B cell (primary cell): ENCODE measurements around the gene WDR43. TPM values are rescaled to one million over a fixed set of nuclear protein-coding genes. Genes with fewer than 3 reads are reported as not detected.

Experiments used
- ATAC-seq: fragments of 200-7000 bp; cut with Tn5 transposase; one replicate; pipeline ENCODE4 v1.10.0; 2021; ENCODE audit warnings: low read depth, mild to moderate bottlenecking, moderate number of reproducible peaks, moderate library complexity
- CTCF ChIA-PET: fragments of 350-600 bp; sonication (Branson Sonifier 250); formaldehyde crosslinking; loops from one replicate; lab custom pipeline; 2021; ENCODE audit warnings: antibody characterized with exemption, inconsistent platforms; lab: Charles Lee
- POLR2A ChIA-PET: fragments of 350-600 bp; sonication (Branson Sonifier 250); formaldehyde crosslinking; loops from one replicate; lab custom pipeline; 2021; ENCODE audit warnings: antibody characterized with exemption; lab: Charles Lee
- DNase-seq: peaks from one replicate; pipeline ENCODE4 v3.0.0; 2013
- H2AFZ ChIP-seq: 2 replicates; pipeline ENCODE4 v1.6.1; 2012; ENCODE audit warnings: mild to moderate bottlenecking, low read depth, low read length; ENCODE audit not compliant: insufficient read depth, poor library complexity, severe bottlenecking
- H3K27ac ChIP-seq, 2 donors: 1 replicate in 1 of 2; 2 replicates in 1 of 2; pipeline ENCODE4 v1.5.1; 2012 to 2013; ENCODE audit warnings: low read length in 2 of 2, mild to moderate bottlenecking in 2 of 2, moderate library complexity in 1 of 2
- H3K27me3 ChIP-seq, 4 experiments: fragments of 200-600 bp in 1 of 4; sonication (generic) in 1 of 4; replicated peaks in 1 of 4; 1 replicate in 2 of 4; 2 replicates in 2 of 4; pipeline versions ENCODE4 v1.6.1 to v1.7.0; 2013 to 2016; ENCODE audit warnings: low read length in 3 of 4, mild to moderate bottlenecking in 2 of 4, mixed read lengths in 1 of 4, moderate library complexity in 1 of 4; ENCODE audit not compliant: insufficient read depth in 4 of 4, control insufficient read depth in 3 of 4; ENCODE audit errors: control extremely low read depth in 1 of 4
- H3K36me3 ChIP-seq, 2 experiments: replicated peaks in 1 of 2; 1 replicate in 1 of 2; 2 replicates in 1 of 2; pipeline versions ENCODE4 v1.6.1 to v1.7.1; 2013; ENCODE audit warnings: low read length in 1 of 2; ENCODE audit not compliant: insufficient read depth in 2 of 2, control insufficient read depth in 1 of 2; ENCODE audit errors: control extremely low read depth in 1 of 2, extremely low read depth in 1 of 2
- H3K4me1 ChIP-seq, 2 donors: fragments of 200-600 bp in 1 of 2; sonication (generic) in 1 of 2; 1 replicate in 1 of 2; 2 replicates in 1 of 2; pipeline versions ENCODE4 v1.5.1 to v1.6.1; 2013 to 2017; ENCODE audit warnings: low read length in 2 of 2; ENCODE audit not compliant: control insufficient read depth in 2 of 2, insufficient read depth in 2 of 2
- H3K4me2 ChIP-seq: replicated peaks from 2 replicates; pipeline ENCODE3; 2012; ENCODE audit warnings: mild to moderate bottlenecking, low read depth, low read length; ENCODE audit not compliant: poor library complexity, severe bottlenecking
- H3K4me3 ChIP-seq, 5 experiments: fragments of 200-600 bp in 1 of 5; sonication (generic) in 1 of 5; 1 replicate in 3 of 5; 2 replicates in 2 of 5; pipeline versions ENCODE4 v1.5.1 to v1.7.0; 2011 to 2016; ENCODE audit warnings: low read length in 4 of 5, mild to moderate bottlenecking in 4 of 5, low read depth in 2 of 5, control low read depth in 1 of 5, moderate library complexity in 1 of 5; ENCODE audit not compliant: insufficient read depth in 1 of 5; ENCODE audit errors: control extremely low read depth in 1 of 5, extremely low read depth in 1 of 5
- H3K79me2 ChIP-seq: fragments of 200-600 bp; sonication (generic); one replicate; pipeline ENCODE4 v1.6.0; 2016; ENCODE audit warnings: low read length; ENCODE audit not compliant: control insufficient read depth, insufficient read depth
- H3K9ac ChIP-seq: fragments of 200-600 bp; sonication (generic); 2 replicates; pipeline ENCODE4 v1.6.1; 2017; ENCODE audit warnings: mild to moderate bottlenecking, low read length, moderate library complexity
- H3K9me3 ChIP-seq, 3 donors: one replicate each; pipeline versions ENCODE4 v1.6.1 to v1.7.1; 2013; ENCODE audit warnings: low read length in 2 of 3; ENCODE audit not compliant: control insufficient read depth in 2 of 3, insufficient read depth in 1 of 3; ENCODE audit errors: control extremely low read depth in 1 of 3
- H4K20me1 ChIP-seq: 2 replicates; pipeline ENCODE4 v1.6.0; 2012; ENCODE audit warnings: mild to moderate bottlenecking, low read length; ENCODE audit not compliant: insufficient read depth, control insufficient read depth, poor library complexity, severe bottlenecking
- H3K27ac Mint-ChIP-seq: one replicate; pipeline ENCODE4 v1.8.0; 2021; ENCODE audit warnings: mixed read lengths
- H3K27me3 Mint-ChIP-seq: one replicate; pipeline ENCODE4 v1.8.0; 2021; ENCODE audit warnings: mixed read lengths
- H3K4me1 Mint-ChIP-seq: one replicate; pipeline ENCODE4 v1.8.0; 2021; ENCODE audit warnings: mixed read lengths
- H3K4me3 Mint-ChIP-seq: one replicate; pipeline ENCODE4 v1.8.0; 2021; ENCODE audit warnings: mixed read lengths
- H3K9me3 Mint-ChIP-seq: one replicate; pipeline ENCODE4 v1.8.0; 2022; ENCODE audit warnings: mixed read lengths; ENCODE audit not compliant: insufficient read depth
- EZH2 ChIP-seq: IDR thresholded peaks from 2 replicates; pipeline ENCODE4 v1.6.1; 2012; ENCODE audit warnings: borderline replicate concordance, low read depth, mild to moderate bottlenecking, moderate library complexity, low read length; ENCODE audit not compliant: insufficient read depth, poor library complexity, severe bottlenecking
- WGBS: methylation state at CpG from one replicate; pipeline ENCODE4 v1.1.5; 2013; ENCODE audit warnings: missing lambda C conversion rate; ENCODE audit not compliant: insufficient coverage; 5-methylcytosine and 5-hydroxymethylcytosine counted together
- intact Hi-C: fragments of 100-400 bp; cut with micrococcal nuclease; formaldehyde crosslinking; loops from one replicate; pipeline ENCODE4 v1.10.0; 2022
- polyA plus RNA-seq: library from polyadenylated mRNA; depleted of rRNA; stranded (reverse); fragments of >200 nt; gene quantifications from 2 replicates; pipeline ENCODE4 v1.2.3, GENCODE V29; 2012
- total RNA-seq, 2 donors: library from RNA; stranded (reverse); fragments of 120-200 nt in 1 of 2; gene quantifications; 1 replicate in 1 of 2; 2 replicates in 1 of 2; pipeline versions ENCODE4 v1.2.3 to v1.2.4, GENCODE V29; 2013 to 2022
- TF ChIP-seq, protein P1 (sequence below): fragments of 200-600 bp; IDR thresholded peaks from one replicate; pipeline ENCODE4 v1.8.0; 2022; ENCODE audit warnings: antibody characterized with exemption, mild to moderate bottlenecking

Gene WDR43
- total and polyA plus RNA-seq, 2 donors (not counting 1 experiment from before 2014, with no cell fraction given) = 22.5 to 51.0 TPM

DNA sequence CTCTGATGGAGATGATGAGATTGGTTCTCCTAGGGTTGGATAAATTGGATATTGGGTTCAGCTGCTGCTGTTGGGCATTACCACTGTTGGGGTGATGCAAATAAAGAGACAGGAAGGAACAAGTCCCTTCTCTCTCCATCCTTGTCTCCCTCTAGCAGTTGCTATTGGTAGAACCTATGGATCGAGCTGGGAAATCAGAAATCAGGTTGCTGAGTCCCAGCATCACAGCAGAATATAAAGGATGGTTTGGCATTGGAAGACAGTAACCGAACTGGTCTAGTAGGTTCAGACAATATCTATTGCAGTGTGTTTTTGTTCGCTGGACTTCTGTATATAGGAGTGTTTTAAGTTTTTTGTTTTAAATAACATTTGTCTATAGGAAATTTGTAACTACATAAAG lies 8.1 kb downstream of the WDR43 start:
- ChIA-PET POLR2A (interaction anchor here (0.7 kb wide), 1 partner anchor 1385 kb away, joined by 3 read pairs; no protein-coding TSS in a partner anchor), CTCF (no interaction called here)
- no peak overlapping the region for H3K27ac Mint-ChIP-seq
- Histone ChIP-seq H3K36me3 (peaks cover 4 to 33% of the 10 kb centered on the region in 2 experiments), H3K4me1 (peaks cover 5 to 9% of the 10 kb centered on the region in 2 donors), H3K27me3 (no peaks in the 10 kb centered on the region), H3K9me3 (no peaks in the 10 kb centered on the region), H2AFZ (no peak overlapping the region), H3K9ac (no peak overlapping the region), H4K20me1 (peaks cover 77% of the 10 kb centered on the region), H3K79me2 (peaks cover 72% of the 10 kb centered on the region), H3K27ac (no peak overlapping the region), H3K4me2 (no peak overlapping the region), H3K4me3 (no peak overlapping the region)
- H3K27me3 Mint-ChIP-seq = no peaks in the 10 kb centered on the region
- no CpG with 5 or more reads among the region's 3 CpGs for WGBS
- ATAC-seq (no peak), DNase-seq (no peak)
- H3K4me3 Mint-ChIP-seq = no peak overlapping the region
- peaks cover 39% of the 10 kb centered on the region for H3K4me1 Mint-ChIP-seq
- H3K9me3 Mint-ChIP-seq = no peaks in the 10 kb centered on the region
- intact Hi-C loops = no loop called here
- TF ChIP-seq, protein P1, sequence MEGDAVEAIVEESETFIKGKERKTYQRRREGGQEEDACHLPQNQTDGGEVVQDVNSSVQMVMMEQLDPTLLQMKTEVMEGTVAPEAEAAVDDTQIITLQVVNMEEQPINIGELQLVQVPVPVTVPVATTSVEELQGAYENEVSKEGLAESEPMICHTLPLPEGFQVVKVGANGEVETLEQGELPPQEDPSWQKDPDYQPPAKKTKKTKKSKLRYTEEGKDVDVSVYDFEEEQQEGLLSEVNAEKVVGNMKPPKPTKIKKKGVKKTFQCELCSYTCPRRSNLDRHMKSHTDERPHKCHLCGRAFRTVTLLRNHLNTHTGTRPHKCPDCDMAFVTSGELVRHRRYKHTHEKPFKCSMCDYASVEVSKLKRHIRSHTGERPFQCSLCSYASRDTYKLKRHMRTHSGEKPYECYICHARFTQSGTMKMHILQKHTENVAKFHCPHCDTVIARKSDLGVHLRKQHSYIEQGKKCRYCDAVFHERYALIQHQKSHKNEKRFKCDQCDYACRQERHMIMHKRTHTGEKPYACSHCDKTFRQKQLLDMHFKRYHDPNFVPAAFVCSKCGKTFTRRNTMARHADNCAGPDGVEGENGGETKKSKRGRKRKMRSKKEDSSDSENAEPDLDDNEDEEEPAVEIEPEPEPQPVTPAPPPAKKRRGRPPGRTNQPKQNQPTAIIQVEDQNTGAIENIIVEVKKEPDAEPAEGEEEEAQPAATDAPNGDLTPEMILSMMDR = no peak
- TF ChIP-seq EZH2 = no peak

DNA sequence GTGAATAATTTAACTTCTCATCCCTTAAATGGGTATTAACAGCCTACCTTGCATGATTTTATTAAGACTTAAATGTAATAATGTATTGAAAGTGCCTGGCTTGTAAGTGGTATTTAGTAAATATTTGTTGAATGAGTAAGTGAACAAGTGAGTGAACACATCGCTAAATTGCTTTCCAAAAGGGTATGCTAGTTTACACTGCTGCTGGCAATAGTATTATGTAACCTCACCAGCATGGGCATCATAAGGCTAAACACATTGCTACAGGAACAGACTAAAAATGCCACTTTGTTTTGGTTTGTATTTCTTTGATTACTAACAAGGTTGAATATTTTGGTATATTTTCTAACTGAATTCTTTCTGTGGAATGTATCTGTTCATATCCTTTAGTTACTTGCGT lies 9.8 kb downstream of the WDR43 start:
- DNase-seq (no peak), ATAC-seq (no peak)
- Histone ChIP-seq H4K20me1 (peaks cover 65% of the 10 kb centered on the region), H3K4me3 (no peak overlapping the region), H3K27me3 (no peaks in the 10 kb centered on the region), H3K4me2 (no peak overlapping the region), H3K79me2 (peaks cover 61% of the 10 kb centered on the region), H3K27ac (no peak overlapping the region), H3K36me3 (peaks cover 4 to 46% of the 10 kb centered on the region in 2 experiments), H2AFZ (no peak overlapping the region), H3K9me3 (no peaks in the 10 kb centered on the region), H3K4me1 (no peaks in the 10 kb centered on the region), H3K9ac (no peak overlapping the region)
- no CpG with 5 or more reads among the region's 2 CpGs for WGBS
- TF ChIP-seq EZH2 = no peak
- TF ChIP-seq, protein P1 = no peak
- Mint-ChIP-seq H3K27ac (no peak overlapping the region), H3K9me3 (no peaks in the 10 kb centered on the region), H3K4me1 (peaks cover 23% of the 10 kb centered on the region), H3K4me3 (no peak overlapping the region), H3K27me3 (no peaks in the 10 kb centered on the region)
- CTCF ChIA-PET = no interaction called here
- POLR2A ChIA-PET = no interaction called here
- intact Hi-C loops = no loop called here
